Spinal cord (tissue), 10 donors: ENCODE measurements around the gene SRRM2. TPM values are rescaled to one million over a fixed set of nuclear protein-coding genes. Genes with fewer than 3 reads are reported as not detected.

ENCODE experiments used
- DNase-seq, 6 donors: peaks; one replicate each; pipeline versions ENCODE4 v3.0.0 to v3.0.0-alpha.2; 2013 to 2015; ENCODE audit warnings: low spot score in 6 of 6, low read depth in 4 of 6
- H3K27ac ChIP-seq: one replicate; pipeline ENCODE4 v1.5.1; 2013; ENCODE audit warnings: low read depth, low read length, control low read depth
- H3K27me3 ChIP-seq: one replicate; pipeline ENCODE4 v1.6.1; 2013; ENCODE audit warnings: low read length; ENCODE audit not compliant: control insufficient read depth, insufficient read depth
- H3K36me3 ChIP-seq: one replicate; pipeline ENCODE4 v1.6.1; 2013; ENCODE audit warnings: low read length; ENCODE audit not compliant: control insufficient read depth, insufficient read depth
- H3K4me1 ChIP-seq: one replicate; pipeline ENCODE4 v1.6.1; 2013; ENCODE audit warnings: low read length; ENCODE audit not compliant: control insufficient read depth, insufficient read depth
- H3K4me3 ChIP-seq: one replicate; pipeline ENCODE4 v1.5.1; 2013; ENCODE audit warnings: low read depth, low read length, control low read depth
- H3K9me3 ChIP-seq: one replicate; pipeline ENCODE4 v1.6.1; 2013; ENCODE audit warnings: low read length; ENCODE audit not compliant: control insufficient read depth, insufficient read depth
- WGBS: methylation state at CpG from one replicate; pipeline ENCODE4 v1.1.5; 2013; ENCODE audit warnings: missing lambda C conversion rate; ENCODE audit not compliant: insufficient coverage; 5-methylcytosine and 5-hydroxymethylcytosine counted together
- polyA plus RNA-seq, 2 donors: library from polyadenylated mRNA; unstranded; fragments of 120-200 nt; gene quantifications; one replicate each; pipeline ENCODE4 v1.2.1, GENCODE V29; 2013; ENCODE audit not compliant: insufficient read length in 2 of 2
- total RNA-seq, 2 donors: library from RNA; depleted of rRNA in 1 of 2; stranded (reverse); fragments of 120-200 nt in 1 of 2; fragments of >200 nt in 1 of 2; gene quantifications; one replicate each; pipeline versions ENCODE4 v1.2.3 to v1.2.4, GENCODE V29; 2013 to 2014
- donor health status: healthy.

SRRM2 gene
- total and polyA plus RNA-seq, 4 donors: 105 to 610 (median 326) TPM

- WGBS: 76% methylated on average over 7 of the region's 7 CpGs
These were observed 14.5 kb upstream of the SRRM2 start for GRCh38 chr16:2737895-2738418.

DNA sequence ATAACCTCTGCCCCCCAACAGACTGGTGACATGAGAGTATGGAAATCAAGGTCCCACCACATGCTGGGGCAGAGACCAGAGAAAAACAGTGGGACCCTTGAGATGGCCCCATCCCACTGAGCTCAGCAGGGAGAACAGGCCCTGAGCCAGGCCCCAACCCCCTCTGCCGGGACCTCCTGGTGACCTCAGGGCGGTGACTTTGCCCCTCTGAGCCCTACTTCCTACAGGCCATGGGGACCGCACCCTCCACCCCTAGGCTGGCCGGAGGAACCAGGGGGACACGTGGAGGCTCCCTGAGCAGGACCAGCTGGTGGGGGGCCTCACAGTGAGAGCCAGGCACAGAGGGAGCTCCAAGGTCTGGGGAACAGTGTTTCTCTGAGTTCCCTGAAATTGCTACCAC lies 13.8 kb upstream of the SRRM2 start:
- Histone ChIP-seq H3K27me3 (no peaks in the 10 kb centered on the region), H3K27ac (no peak overlapping the region), H3K36me3 (peaks cover 4% of the 10 kb centered on the region), H3K4me1 (no peaks in the 10 kb centered on the region), H3K4me3 (no peak overlapping the region), H3K9me3 (no peaks in the 10 kb centered on the region)
- 66% methylated on average over 5 of the region's 5 CpGs for WGBS
- DNase-seq: no peak

More at GRCh38 chr16:2737895-2738418, 14.5 kb upstream of the SRRM2 start:
- Histone ChIP-seq H3K4me3 (no peak overlapping the region), H3K27ac (no peak overlapping the region), H3K9me3 (no peaks in the 10 kb centered on the region), H3K27me3 (no peaks in the 10 kb centered on the region), H3K4me1 (no peaks in the 10 kb centered on the region), H3K36me3 (peaks cover 2% of the 10 kb centered on the region)
- no peak for DNase-seq

GRCh38 chr16:2739625-2740430 lies 12.6 kb upstream of the SRRM2 start:
- no peak for DNase-seq
- H3K27me3 ChIP-seq: no peaks in the 10 kb centered on the region
- H3K27ac ChIP-seq: no peak overlapping the region
- no peak overlapping the region for H3K4me3 ChIP-seq
- no peaks in the 10 kb centered on the region for H3K4me1 ChIP-seq
- no peaks in the 10 kb centered on the region for H3K9me3 ChIP-seq
- peaks cover 4% of the 10 kb centered on the region for H3K36me3 ChIP-seq
- 53% methylated on average over 7 of the region's 8 CpGs for WGBS

DNA sequence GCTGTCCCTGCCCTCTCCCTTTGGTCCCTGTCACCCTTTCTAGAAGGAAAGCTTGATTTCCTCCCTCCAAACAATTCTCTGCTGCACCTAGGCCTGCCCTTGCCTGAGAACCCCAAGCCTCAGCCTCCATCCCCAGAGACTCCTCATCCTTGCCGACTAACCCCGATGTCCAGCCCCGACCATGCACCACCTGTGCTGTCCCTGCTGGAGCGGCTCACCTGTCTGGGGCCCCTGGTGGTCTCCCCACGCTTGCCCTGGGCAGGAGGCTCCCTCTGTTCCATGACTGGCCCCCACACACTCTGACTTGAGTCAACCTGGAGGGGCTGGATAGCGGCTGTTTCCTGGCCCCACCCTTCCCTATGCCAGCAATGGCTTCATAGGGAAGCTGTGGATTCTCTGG lies 12.0 kb upstream of the SRRM2 start:
- WGBS: 89% methylated on average over 5 of the region's 6 CpGs
- H3K4me1 ChIP-seq: no peaks in the 10 kb centered on the region
- no peaks in the 10 kb centered on the region for H3K27me3 ChIP-seq
- H3K9me3 ChIP-seq: no peaks in the 10 kb centered on the region
- H3K4me3 ChIP-seq: no peak overlapping the region
- H3K27ac ChIP-seq: no peak overlapping the region
- peaks cover 4% of the 10 kb centered on the region for H3K36me3 ChIP-seq
- no peak for DNase-seq

DNA sequence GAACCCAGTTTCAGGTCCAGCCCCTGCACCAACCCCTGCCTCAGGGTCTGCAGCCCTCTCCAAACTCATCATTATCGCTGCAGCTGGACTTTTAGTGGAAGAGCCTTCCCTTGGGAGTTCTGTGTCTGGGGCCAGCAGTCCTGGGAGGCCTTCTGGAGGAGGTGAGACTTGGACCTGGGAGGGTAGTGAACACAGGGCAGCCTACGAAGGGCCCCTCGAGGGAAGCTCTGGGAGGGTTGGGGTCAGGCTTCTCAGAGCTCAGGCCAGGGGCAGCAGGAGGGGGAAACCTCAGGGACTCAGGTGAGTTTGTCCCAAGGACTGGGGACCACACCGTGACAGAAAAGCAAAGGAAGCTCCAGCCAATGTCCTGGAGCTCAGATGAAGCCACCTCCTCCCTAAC lies 11.3 kb upstream of the SRRM2 start:
- no peak overlapping the region for H3K4me3 ChIP-seq
- WGBS: 98% methylated on average over 3 of the region's 4 CpGs
- peaks cover 7% of the 10 kb centered on the region for H3K36me3 ChIP-seq
- no peak overlapping the region for H3K27ac ChIP-seq
- no peaks in the 10 kb centered on the region for H3K27me3 ChIP-seq
- no peak for DNase-seq
- H3K4me1 ChIP-seq: no peaks in the 10 kb centered on the region
- H3K9me3 ChIP-seq: no peaks in the 10 kb centered on the region

DNA sequence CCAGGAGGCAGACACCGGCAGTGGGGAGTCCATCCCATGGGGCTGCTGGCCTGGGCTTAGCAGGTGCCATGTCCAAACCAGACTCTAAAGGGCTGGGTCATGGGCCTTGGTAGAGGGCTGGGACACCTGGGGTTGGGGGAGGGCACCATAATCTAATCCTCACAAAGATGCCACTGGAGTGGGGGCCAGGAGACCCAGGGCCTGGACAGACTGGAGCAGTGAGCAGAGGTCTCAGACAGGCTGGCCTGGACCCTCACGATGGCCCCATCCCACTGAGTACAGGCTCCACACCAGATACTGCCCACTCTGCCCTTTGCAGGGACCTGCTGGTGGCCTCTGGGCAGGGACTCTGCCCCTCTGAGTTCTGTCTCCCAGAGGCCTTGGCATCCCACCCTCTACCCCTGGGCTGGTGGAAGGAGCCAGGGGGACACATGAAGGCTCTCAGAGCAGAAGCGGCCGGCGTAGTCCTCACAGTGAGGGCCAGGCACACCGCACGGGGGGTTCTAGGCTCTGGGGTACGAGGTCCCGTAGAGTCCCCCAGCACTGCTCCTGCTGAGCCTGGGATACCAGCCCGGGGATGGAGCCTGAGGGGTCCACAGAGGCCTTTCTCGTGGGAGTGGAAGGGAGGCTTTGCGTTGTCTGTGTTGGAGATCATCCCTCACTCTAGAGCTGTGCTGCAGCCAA lies 10.0 kb upstream of the SRRM2 start:
- H3K27ac ChIP-seq: no peak overlapping the region
- DNase-seq: no peak
- H3K27me3 ChIP-seq: no peaks in the 10 kb centered on the region
- 93% methylated on average over 9 of the region's 12 CpGs for WGBS
- H3K4me1 ChIP-seq: no peaks in the 10 kb centered on the region
- no peaks in the 10 kb centered on the region for H3K9me3 ChIP-seq
- H3K36me3 ChIP-seq: peaks cover 7% of the 10 kb centered on the region
- H3K4me3 ChIP-seq: no peak overlapping the region

GRCh38 chr16:2743007-2743810 lies 9.2 kb upstream of the SRRM2 start:
- DNase-seq: no peak
- Histone ChIP-seq H3K4me3 (no peak overlapping the region), H3K4me1 (no peaks in the 10 kb centered on the region), H3K27ac (no peak overlapping the region), H3K9me3 (no peaks in the 10 kb centered on the region), H3K36me3 (peaks cover 7% of the 10 kb centered on the region), H3K27me3 (no peaks in the 10 kb centered on the region)
- WGBS: 94% methylated on average over 12 of the region's 19 CpGs

- no peaks in the 10 kb centered on the region for H3K27me3 ChIP-seq
These were observed 7.7 kb upstream of the SRRM2 start for GRCh38 chr16:2744711-2745110.

GRCh38 chr16:2745116-2745890 lies 7.1 kb upstream of the SRRM2 start:
- no peaks in the 10 kb centered on the region for H3K27me3 ChIP-seq
- 82% methylated on average over 14 of the region's 15 CpGs for WGBS
- no peaks in the 10 kb centered on the region for H3K9me3 ChIP-seq
- no peak overlapping the region for H3K4me3 ChIP-seq
- peaks cover 17% of the 10 kb centered on the region for H3K36me3 ChIP-seq
- no peaks in the 10 kb centered on the region for H3K4me1 ChIP-seq
- DNase-seq: no peak
- no peak overlapping the region for H3K27ac ChIP-seq

More at GRCh38 chr16:2744711-2745110, 7.7 kb upstream of the SRRM2 start:
- no peak for DNase-seq
- WGBS: 88% methylated on average over 6 of the region's 6 CpGs
- Histone ChIP-seq H3K36me3 (peaks cover 17% of the 10 kb centered on the region), H3K4me1 (no peaks in the 10 kb centered on the region), H3K9me3 (no peaks in the 10 kb centered on the region), H3K4me3 (no peak overlapping the region), H3K27ac (no peak overlapping the region)
